NCI-H2081 (cell line): Measurements from ENCODE around the gene SCN8A.

Experiments
- DNase-seq, 2 experiments: peaks; one replicate each; lab custom pipeline; 2025; lab: John Stamatoyannopoulos, UW

The SCN8A gene

DNA sequence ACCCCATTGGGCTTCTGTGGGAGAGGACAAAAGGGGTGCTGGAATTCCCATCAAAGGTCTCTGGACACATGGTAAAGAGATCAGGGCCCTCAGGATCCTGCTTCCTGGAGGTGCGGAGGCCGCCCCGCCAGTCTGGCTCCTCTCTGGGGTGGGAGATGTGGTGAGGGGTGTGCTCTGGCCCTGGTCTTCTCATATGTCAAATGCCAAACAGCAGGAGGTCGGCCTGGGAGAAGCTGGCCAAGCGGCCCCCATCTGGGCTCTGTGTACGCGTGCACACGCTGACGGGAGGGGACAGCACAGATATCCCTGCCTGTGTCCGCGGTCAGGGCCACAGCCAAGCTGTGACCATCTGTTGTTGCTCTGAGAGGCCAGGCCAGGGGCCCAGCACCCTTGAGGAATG, 243.4 kb downstream of the SCN8A start:
- DNase-seq = no peak

DNA sequence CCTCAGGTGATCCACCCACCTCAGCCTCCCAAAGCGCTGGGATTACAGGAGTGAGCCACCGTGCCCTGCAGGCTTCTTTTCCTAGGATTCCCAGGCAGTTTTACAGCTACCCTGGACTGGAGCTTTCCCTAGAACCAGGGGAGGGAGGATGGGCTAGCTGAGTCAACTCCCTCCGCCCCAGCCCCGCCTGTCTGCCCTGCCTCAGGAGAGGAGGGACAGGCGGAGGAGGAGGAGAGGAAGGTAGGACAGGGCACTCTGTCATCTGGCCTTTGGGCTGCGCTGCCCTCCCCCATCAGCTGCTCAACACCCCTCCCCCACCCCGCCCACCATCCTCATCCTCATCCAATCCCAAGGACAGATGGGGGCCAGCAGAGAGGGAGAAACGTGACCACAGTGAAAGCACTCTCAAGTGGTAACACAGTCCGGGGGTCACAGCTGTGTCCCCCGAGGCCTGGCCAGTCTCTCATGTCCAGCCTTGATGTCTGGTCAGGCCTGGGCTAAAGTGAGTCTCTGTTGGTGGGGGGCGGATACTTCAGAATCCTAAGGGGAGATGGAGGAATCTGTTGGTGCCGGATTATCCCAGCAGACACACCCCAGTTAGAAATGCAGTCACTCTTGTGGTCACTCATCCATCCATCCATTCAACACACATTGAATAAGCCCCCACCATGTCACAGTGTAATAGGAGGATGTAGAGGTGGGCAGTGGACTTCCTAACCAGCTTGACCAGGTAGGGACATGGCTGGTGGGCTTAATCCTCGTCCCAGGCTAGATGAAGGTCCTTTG, 245.2 kb downstream of the SCN8A start:
- DNase-seq = no peak

- no peak for DNase-seq
Observed at GRCh38 chr12:51836827-51837173, 245.8 kb downstream of the SCN8A start.

GRCh38 chr12:51837286-51837685, 246.3 kb downstream of the SCN8A start:
- no peak for DNase-seq

GRCh38 chr12:51838036-51838435, 247.0 kb downstream of the SCN8A start:
- no peak for DNase-seq

DNA sequence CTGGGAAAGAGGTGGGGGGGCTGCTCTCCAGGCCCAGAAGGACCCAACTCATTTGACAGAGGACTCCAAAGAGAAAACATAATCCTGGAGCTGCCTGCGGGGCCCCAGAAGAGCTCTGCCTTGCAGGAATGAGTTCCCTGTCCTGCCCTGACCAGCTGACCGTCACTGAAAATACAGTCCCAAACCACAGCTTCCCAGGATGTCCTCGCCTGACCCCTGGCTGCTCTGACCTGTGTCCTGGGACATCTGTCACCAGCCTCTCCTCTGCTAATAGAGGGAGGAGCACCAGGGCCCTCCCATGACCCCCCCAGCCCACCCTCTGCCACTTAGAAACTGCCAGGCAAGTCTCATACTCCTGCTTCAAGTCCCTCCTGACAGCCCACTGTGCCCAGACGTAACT, 247.7 kb downstream of the SCN8A start:
- DNase-seq = no peak

- DNase-seq = no peak
Observed at GRCh38 chr12:51839310-51839947, 248.4 kb downstream of the SCN8A start.

GRCh38 chr12:51840966-51841365, 249.9 kb downstream of the SCN8A start:
- DNase-seq = no peak

DNA sequence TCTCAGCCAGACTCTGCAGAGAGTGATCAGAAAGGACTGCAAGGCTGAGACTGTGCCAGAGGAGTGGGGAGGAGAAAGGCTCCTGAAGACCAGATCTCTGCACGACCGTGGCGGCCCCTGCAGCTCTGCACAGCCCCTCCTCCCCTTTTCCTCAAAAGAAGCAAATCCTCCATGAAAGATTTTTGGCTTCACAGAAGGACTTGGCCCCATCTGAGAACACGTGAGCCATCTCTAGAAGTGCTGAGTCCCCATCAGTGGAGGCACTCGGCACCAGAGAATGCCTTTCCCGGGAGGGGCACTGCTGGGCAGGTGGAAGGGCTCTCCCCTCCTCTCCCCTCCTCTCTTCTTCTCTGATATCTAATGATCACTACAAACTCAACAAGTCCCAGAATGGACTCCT, 250.7 kb downstream of the SCN8A start:
- DNase-seq = no peak

GRCh38 chr12:51844854-51845253, 253.8 kb downstream of the SCN8A start:
- DNase-seq = no peak

DNA sequence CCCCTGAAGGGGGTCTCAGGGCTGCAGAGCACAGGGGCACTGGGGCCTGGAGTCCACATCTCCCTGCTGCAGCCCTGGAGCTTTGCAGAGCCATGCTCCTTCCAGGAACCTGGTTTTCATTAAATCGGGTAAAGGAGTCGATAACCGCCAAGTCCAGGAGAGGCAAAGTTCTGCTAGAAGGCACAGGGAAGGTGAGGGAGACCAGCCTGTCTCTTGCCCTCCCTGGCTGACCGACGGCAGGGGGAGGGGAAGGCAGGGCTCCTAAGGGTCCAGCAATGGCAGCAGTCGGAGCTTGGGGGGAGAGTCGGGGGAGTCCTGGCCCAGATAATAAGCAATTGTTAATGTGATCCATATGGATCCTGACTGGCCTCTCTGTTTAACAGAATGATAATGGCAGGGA, 254.4 kb downstream of the SCN8A start:
- no peak for DNase-seq

DNA sequence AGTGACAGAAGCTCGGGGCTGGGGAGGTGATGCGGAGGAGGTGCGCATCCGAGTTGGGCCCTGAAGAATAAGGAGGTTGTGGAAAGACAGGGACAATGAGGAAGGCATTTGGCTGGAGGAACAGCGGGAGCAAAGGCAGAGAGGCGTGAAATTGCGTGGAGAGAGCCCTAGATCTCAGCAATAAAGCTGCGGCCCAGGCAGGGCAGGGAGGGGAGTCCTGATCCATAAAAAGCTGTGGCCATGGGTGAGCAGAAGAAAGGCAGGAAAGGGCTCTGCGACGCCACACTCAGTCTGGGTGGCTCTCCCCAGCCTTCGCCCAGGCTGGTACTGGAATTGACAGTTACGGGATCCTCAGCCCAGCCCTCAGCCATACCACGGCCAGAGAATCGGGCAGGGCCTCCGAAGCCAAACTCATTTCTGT, 255.2 kb downstream of the SCN8A start:
- DNase-seq = no peak

DNA sequence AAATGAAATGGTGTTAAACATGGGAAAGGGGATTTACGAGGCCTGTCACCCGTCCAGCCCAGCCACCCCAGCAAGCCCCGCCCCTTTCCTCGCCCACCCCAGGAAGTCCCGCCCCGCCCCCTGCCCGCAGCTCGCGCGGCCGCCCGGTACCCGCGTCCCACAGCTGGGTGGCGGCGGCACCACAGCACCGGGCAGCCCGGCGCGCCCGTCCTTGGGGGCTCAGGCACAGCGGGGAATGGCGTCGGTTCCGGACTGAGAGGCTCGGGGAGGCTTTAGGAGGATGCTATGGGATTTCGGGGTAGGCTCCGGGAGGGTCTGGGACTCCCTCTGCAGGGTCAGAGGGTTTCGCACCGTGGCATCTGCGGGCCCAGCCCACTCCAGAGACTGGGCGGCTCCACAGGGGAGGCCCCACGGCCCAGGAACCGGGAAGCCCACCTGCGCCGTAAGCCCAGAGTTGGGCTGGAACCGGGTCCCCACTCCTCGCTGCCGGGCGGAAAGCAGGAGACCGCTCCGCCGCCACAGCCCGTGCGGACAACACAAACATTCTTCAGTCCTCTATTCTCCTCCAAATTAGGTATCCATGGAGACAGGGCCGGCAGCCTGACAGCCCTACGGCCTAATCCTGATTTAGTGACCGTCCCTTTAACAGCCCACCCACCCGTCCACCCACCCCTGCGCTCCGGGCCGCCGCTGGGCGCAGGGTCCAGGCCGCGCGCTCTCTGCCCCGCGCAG, 256.0 kb downstream of the SCN8A start:
- DNase-seq = no peak

- no peak for DNase-seq
Observed at GRCh38 chr12:51847643-51848325, 256.8 kb downstream of the SCN8A start.

- DNase-seq = no peak
Observed at GRCh38 chr12:51848326-51848727, 257.3 kb downstream of the SCN8A start, which contains the start of gene FIGNL2. FIGNL2 (minus strand) TSS chr12:51848718; CDS start chr12:51822413, 26,305 bp downstream.

GRCh38 chr12:51848841-51849735, 258.1 kb downstream of the SCN8A start:
- no peak for DNase-seq

DNA sequence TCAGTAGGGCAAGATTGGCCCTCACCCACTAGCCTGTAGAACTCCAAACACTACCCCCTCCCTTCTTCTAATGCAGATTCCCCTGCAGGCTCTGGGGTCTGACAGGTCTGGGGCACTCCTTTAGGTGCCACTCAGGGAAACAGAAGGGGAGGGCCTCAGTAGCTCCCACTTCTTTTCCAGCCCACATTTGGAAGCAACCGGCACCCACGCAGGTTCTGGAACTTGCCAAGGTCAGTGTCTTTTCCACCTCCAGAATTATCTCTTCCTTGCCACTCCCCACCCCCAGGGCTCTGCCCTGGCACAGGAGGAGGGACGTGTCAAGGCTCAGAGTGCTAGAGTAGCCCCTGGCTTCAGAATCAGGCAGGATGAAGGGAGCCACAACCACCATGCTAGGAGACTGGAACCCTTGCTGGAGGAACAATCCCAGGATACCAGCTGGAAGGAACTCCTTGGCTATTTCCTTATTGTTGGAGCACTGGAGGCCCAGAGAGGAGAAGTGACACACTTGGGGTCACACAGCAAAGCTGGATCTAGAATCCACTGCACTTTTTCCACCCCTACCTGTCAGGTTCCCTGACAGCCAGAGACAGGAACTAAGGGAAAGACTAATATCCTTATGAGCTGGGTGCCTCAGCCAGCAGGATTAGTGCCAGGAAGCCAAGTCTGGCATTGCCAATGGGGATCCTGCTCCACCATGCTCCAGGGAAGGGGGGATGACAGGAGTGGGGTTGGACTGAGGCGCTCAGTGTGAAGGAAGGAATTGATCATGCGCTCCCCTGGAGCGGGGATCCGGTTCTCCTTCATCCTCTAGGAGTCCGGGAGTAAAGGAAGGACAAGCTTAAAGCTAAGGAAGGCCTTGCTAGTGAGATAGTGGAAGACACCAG, 259.3 kb downstream of the SCN8A start:
- DNase-seq = no peak

DNA sequence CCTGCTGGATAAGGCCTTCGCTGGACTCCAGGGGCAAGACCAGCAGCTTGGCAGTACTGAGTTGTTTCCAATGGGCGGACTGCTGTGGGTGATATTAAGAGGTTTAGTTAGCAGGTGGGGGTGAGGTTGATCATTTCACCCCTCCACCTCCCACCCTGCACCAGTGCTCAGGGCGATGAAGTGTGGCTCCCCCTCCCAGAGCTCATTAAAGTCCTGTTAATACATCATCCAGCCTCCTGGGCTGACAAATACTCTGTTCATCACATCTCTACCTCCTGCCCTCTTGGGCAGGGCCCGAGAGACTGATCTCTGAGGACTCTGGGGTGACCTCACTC, 259.9 kb downstream of the SCN8A start:
- DNase-seq = no peak

DNA sequence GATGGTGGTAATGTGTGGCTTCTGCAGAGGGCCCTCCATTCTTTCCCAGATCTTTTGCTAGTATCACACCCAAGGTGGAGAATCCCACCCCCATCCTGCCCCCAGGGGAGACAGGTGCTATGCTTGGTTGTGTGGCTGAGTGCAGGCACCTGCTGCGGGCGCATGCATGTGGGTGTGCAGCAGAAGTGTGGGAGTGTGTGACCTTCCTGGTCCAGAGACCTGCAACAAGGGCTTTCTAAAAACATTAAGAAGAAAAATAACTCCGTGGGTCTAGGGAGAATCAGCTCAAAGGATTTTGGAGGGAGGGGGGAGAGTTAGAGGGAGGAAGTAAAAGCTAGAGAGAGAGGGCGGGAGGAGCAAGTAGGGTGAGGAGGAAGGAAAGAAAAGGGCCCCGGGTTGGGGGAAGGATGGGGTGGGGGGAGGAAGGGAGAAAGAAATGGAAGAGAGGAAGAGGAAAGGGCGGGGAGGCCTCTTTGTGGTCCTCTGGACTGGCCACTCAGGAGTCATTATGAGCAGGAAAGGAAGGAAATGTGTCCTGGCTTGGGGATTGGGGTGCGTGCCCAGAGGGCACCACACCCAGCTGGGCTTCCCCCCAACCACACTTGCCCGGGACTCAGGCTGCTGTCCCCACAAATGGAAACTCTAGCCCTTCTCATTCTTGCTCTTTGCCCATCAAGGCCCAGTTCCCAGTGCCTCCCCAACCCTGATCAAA, 260.5 kb downstream of the SCN8A start:
- no peak for DNase-seq
